HEK293T (cell line): Measurements from ENCODE around the gene BDH1.
"Not testable (repeated sequence)": the region's sequence is repeated elsewhere in the genome, so short reads cannot be mapped to it uniquely, and the experiment has no call there.

ENCODE experiments used
- ARNT ChIP-seq: fragments of 450-650 bp; IDR thresholded peaks from 2 replicates; pipeline ENCODE4 v1.6.1; 2017; ENCODE audit warnings: mild to moderate bottlenecking
- BHLHE40 ChIP-seq: fragments of 450-650 bp; IDR thresholded peaks from 2 replicates; pipeline ENCODE4 v1.6.1; 2016; ENCODE audit warnings: mild to moderate bottlenecking, moderate library complexity, borderline replicate concordance
- ELF4 ChIP-seq: fragments of 450-650 bp; IDR thresholded peaks from 2 replicates; pipeline ENCODE4 v1.6.1; 2017; ENCODE audit warnings: antibody characterized with exemption
- FOXA1 ChIP-seq: fragments of 450-650 bp; IDR thresholded peaks from 2 replicates; pipeline ENCODE4 v1.6.1; 2016; ENCODE audit warnings: mild to moderate bottlenecking
- FOXK2 ChIP-seq: fragments of 450-650 bp; IDR thresholded peaks from 2 replicates; pipeline ENCODE4 v1.6.1; 2016; ENCODE audit warnings: mild to moderate bottlenecking
- HDGF ChIP-seq: fragments of 450-650 bp; IDR thresholded peaks from 2 replicates; pipeline ENCODE4 v1.6.1; 2017; ENCODE audit warnings: antibody characterized with exemption, borderline replicate concordance
- NFRKB ChIP-seq: fragments of 450-650 bp; IDR thresholded peaks from 2 replicates; pipeline ENCODE4 v1.6.1; 2016; ENCODE audit warnings: mild to moderate bottlenecking, moderate library complexity
- PKNOX1 ChIP-seq: fragments of 450-650 bp; IDR thresholded peaks from 2 replicates; pipeline ENCODE4 v1.6.1; 2016
- SUZ12 ChIP-seq: fragments of 450-650 bp; IDR thresholded peaks from 2 replicates; pipeline ENCODE4 v1.6.1; 2016; ENCODE audit warnings: mild to moderate bottlenecking
- TARDBP ChIP-seq: fragments of 450-650 bp; IDR thresholded peaks from 2 replicates; pipeline ENCODE4 v1.6.1; 2016

GRCh38 chr3:197571880-197572172 lies 16.1 kb upstream of the BDH1 start:
- not testable (repeated sequence) for TF ChIP-seq HDGF, PKNOX1, ARNT, NFRKB, FOXA1, BHLHE40, TARDBP, SUZ12, FOXK2, ELF4
